H1 (cell line): Measurements from ENCODE around the gene MGLL. TPM values are rescaled to one million over a fixed set of nuclear protein-coding genes. Genes with fewer than 3 reads are reported as not detected.

Experiments used
- GTF2F1 ChIP-seq: IDR thresholded peaks from 2 replicates; pipeline ENCODE4 v1.6.1; 2012; ENCODE audit warnings: low read depth, low read length, improper control_type of control experiment, borderline replicate concordance
- HDAC6 ChIP-seq: IDR thresholded peaks from one replicate; pipeline ENCODE4 v1.7.1; 2012; ENCODE audit warnings: low read depth, mild to moderate bottlenecking, inconsistent platforms, low read length, moderate library complexity
- MAFK ChIP-seq: IDR thresholded peaks from 2 replicates; pipeline ENCODE4 v1.6.1; 2012; ENCODE audit warnings: low read depth, mild to moderate bottlenecking, improper control_type of control experiment, low read length
- NANOG ChIP-seq: IDR thresholded peaks from 2 replicates; pipeline ENCODE4 v1.6.1; 2011; ENCODE audit warnings: low read length, low read depth, mild to moderate bottlenecking, inconsistent platforms; ENCODE audit not compliant: insufficient read depth, poor library complexity, severe bottlenecking
- TEAD4 ChIP-seq: IDR thresholded peaks from 2 replicates; pipeline ENCODE4 v1.6.1; 2012; ENCODE audit warnings: low read depth, low read length, inconsistent platforms, mixed read lengths
- polyA plus RNA-seq, 7 experiments: library from polyadenylated mRNA; depleted of rRNA in 3 of 7; stranded (reverse) in 5 of 7; unstranded in 2 of 7; fragments of >200 nt in 5 of 7; fragments of 200-250 nt in 2 of 7; gene quantifications; 1 replicate in 5 of 7; 2 replicates in 1 of 7; 4 replicates in 1 of 7; pipeline versions ENCODE4 v1.2.1 to v1.2.3, GENCODE V29; 2011 to 2013; ENCODE audit warnings: missing spikeins in 2 of 7, mixed read lengths in 2 of 7
- total RNA-seq: library from RNA; stranded (reverse); fragmentation: NEBNext Ultra II Directional; extraction: Animal tissue kit (Norgen Biotek cat#: 25700); gene quantifications from 2 replicates; pipeline ENCODE4 v1.2.1, GENCODE V29; 2021
- TF ChIP-seq, protein P1 (sequence below): IDR thresholded peaks from 2 replicates; pipeline ENCODE4 v1.6.1; 2012; ENCODE audit warnings: inconsistent platforms

Gene MGLL
- total and polyA plus RNA-seq, 2 of the 8 experiments (the other 6 are each of a cell fraction or from before 2014, with no cell fraction given) = 0.05 to 0.34 TPM

DNA sequence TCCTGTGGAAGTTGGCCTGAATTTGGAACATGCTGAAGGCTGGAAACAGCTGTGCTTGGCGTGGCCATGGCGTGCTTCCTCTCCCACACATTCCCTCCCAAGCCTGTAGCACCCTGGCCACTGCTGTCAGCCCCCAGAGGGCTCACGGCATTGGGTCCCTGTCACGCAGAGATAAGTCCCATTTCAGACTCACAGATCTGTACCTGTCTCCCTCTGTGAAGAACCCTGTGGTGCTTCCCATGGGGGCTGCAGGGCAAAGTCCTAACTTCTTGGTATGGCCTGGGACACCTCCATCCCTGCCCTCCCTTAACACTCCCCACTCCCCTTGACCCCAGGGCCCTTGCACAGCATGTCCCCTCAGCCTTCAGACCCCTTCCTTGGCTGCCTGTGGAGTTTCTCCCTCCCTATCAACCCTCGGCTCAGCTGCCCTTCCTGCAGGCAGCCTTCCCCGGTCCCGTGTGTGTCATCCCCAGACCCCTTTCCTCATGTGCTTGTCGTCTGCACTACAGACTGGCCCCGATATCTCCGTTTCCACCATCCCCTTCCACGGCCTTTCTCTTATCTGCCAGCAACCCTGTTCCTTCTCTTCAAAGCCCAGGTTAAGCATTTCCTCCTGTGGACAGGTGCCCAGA, 120.9 kb downstream of the MGLL start (continued):
- TF ChIP-seq NANOG (no peak), HDAC6 (no peak), MAFK (no peak), TEAD4 (no peak), GTF2F1 (no peak)
- TF ChIP-seq, protein P1, sequence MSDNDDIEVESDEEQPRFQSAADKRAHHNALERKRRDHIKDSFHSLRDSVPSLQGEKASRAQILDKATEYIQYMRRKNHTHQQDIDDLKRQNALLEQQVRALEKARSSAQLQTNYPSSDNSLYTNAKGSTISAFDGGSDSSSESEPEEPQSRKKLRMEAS = no peak
- TF ChIP-seq, all 59 proteins: peak for 0
